ENCODE results near the gene RAB37. TPM values are rescaled to one million over a fixed set of nuclear protein-coding genes. Genes with fewer than 3 reads are reported as not detected.

Gene RAB37
- total and polyA plus RNA-seq, 9 of the 15 experiments (the other 6 are each of a cell fraction or from before 2014, with no cell fraction given): 0.03 to 0.27 (median 0.11) TPM; not detected in 4

DNA sequence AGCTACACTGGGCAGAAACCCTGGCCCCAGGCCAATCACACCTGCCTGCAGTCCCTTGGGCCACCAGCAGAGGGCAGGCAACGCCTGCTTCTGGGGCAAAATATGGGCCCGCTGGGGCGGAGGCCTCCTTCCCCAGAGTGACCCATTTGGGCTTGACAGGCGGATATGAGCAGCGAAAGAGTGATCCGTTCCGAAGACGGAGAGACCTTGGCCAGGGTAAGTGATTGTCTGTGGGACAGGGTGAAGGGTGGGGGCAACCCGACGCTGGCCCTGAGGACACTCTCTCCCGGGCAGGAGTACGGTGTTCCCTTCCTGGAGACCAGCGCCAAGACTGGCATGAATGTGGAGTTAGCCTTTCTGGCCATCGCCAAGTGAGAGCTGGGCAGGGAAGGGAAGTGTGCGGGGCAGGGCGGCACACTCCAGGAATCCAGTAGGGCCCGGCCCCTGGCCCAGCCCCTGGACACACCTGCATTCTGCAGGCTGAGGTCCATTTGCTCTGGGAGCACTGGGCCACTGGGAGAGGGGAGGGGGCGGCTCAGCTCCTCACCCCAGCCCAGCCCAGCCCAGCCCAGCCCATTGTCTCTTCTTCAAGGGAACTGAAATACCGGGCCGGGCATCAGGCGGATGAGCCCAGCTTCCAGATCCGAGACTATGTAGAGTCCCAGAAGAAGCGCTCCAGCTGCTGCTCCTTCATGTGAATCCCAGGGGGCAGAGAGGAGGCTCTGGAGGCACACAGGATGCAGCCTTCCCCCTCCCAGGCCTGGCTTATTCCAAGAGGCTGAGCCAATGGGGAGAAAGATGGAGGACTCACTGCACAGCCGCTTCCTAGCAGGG, 7.9 kb downstream of the RAB37 start (continued):
- TF ChIP-seq, protein P1, sequence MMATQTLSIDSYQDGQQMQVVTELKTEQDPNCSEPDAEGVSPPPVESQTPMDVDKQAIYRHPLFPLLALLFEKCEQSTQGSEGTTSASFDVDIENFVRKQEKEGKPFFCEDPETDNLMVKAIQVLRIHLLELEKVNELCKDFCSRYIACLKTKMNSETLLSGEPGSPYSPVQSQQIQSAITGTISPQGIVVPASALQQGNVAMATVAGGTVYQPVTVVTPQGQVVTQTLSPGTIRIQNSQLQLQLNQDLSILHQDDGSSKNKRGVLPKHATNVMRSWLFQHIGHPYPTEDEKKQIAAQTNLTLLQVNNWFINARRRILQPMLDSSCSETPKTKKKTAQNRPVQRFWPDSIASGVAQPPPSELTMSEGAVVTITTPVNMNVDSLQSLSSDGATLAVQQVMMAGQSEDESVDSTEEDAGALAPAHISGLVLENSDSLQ (IDR thresholded peaks at IDR 0.05): no peak
- no peak for TF ChIP-seq RHOXF2B (CRISPR knock-in tag; conservative IDR thresholded peaks at IDR 0.05)
- no peak for TF ChIP-seq ZNF780A (CRISPR knock-in tag; IDR thresholded peaks at IDR 0.05)
- no peak for TF ChIP-seq MED1 (CRISPR knock-in tag; IDR thresholded peaks at IDR 0.05; ENCODE audit: borderline replicate concordance)
- no peak for TF ChIP-seq ZFP1 (CRISPR knock-in tag; IDR thresholded peaks at IDR 0.05)
- no peak for TF ChIP-seq ZNF239 (CRISPR knock-in tag; IDR thresholded peaks at IDR 0.05)
- 0 out of 2 replicates have a peak, but pooled peaks have one; percentile 6 for TF ChIP-seq MECOM (CRISPR knock-in tag; IDR thresholded peaks at IDR 0.05)
- no peak for TF ChIP-seq ZNF707 (CRISPR knock-in tag; conservative IDR thresholded peaks at IDR 0.05)
- no peak for TF ChIP-seq HES1 (IDR thresholded peaks at IDR 0.05; ENCODE audit: low read depth)
- TF ChIP-seq XRCC4 (IDR thresholded peaks at IDR 0.05; ENCODE audit: extremely low read depth, insufficient read depth, insufficient read length): no peak
- no peak for TF ChIP-seq ZNF347 (CRISPR knock-in tag; IDR thresholded peaks at IDR 0.05; ENCODE audit: low read depth)
- TF ChIP-seq, protein P2, sequence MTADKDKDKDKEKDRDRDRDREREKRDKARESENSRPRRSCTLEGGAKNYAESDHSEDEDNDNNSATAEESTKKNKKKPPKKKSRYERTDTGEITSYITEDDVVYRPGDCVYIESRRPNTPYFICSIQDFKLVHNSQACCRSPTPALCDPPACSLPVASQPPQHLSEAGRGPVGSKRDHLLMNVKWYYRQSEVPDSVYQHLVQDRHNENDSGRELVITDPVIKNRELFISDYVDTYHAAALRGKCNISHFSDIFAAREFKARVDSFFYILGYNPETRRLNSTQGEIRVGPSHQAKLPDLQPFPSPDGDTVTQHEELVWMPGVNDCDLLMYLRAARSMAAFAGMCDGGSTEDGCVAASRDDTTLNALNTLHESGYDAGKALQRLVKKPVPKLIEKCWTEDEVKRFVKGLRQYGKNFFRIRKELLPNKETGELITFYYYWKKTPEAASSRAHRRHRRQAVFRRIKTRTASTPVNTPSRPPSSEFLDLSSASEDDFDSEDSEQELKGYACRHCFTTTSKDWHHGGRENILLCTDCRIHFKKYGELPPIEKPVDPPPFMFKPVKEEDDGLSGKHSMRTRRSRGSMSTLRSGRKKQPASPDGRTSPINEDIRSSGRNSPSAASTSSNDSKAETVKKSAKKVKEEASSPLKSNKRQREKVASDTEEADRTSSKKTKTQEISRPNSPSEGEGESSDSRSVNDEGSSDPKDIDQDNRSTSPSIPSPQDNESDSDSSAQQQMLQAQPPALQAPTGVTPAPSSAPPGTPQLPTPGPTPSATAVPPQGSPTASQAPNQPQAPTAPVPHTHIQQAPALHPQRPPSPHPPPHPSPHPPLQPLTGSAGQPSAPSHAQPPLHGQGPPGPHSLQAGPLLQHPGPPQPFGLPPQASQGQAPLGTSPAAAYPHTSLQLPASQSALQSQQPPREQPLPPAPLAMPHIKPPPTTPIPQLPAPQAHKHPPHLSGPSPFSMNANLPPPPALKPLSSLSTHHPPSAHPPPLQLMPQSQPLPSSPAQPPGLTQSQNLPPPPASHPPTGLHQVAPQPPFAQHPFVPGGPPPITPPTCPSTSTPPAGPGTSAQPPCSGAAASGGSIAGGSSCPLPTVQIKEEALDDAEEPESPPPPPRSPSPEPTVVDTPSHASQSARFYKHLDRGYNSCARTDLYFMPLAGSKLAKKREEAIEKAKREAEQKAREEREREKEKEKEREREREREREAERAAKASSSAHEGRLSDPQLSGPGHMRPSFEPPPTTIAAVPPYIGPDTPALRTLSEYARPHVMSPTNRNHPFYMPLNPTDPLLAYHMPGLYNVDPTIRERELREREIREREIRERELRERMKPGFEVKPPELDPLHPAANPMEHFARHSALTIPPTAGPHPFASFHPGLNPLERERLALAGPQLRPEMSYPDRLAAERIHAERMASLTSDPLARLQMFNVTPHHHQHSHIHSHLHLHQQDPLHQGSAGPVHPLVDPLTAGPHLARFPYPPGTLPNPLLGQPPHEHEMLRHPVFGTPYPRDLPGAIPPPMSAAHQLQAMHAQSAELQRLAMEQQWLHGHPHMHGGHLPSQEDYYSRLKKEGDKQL (CRISPR knock-in tag; IDR thresholded peaks at IDR 0.05; ENCODE audit: borderline replicate concordance): no peak
- TF ChIP-seq, protein P3, sequence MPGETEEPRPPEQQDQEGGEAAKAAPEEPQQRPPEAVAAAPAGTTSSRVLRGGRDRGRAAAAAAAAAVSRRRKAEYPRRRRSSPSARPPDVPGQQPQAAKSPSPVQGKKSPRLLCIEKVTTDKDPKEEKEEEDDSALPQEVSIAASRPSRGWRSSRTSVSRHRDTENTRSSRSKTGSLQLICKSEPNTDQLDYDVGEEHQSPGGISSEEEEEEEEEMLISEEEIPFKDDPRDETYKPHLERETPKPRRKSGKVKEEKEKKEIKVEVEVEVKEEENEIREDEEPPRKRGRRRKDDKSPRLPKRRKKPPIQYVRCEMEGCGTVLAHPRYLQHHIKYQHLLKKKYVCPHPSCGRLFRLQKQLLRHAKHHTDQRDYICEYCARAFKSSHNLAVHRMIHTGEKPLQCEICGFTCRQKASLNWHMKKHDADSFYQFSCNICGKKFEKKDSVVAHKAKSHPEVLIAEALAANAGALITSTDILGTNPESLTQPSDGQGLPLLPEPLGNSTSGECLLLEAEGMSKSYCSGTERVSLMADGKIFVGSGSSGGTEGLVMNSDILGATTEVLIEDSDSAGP (CRISPR knock-in tag; IDR thresholded peaks at IDR 0.05): no peak
- no peak for TF ChIP-seq NR2C2 (CRISPR knock-in tag; IDR thresholded peaks at IDR 0.05)
- TF ChIP-seq NR2C2 (tag; IDR thresholded peaks at IDR 0.05): no peak
- no peak for TF ChIP-seq IRF1 (CRISPR knock-in tag; IDR thresholded peaks at IDR 0.05; ENCODE audit: borderline replicate concordance)

All from K562 (cell line).